ENCODE results near the gene KIT.

KIT gene

GRCh38 chr4:54660591-54660990, 2.8 kb downstream of the KIT start:
- Histone ChIP-seq H3K36me3 (ENCODE audit: low read length) (no peaks in the 10 kb centered on the region), H3K9me3 (ENCODE audit: insufficient read depth, low read length) (no peaks in the 10 kb centered on the region), H3K4me3 (ENCODE audit: insufficient read depth, low read length, poor library complexity, severe bottlenecking) (no peak overlapping the region), H3K4me2 (ENCODE audit: low read depth, low read length, poor library complexity, severe bottlenecking) (no peak overlapping the region), H3K27ac (ENCODE audit: low read depth, low read length) (no peak overlapping the region), H2AFZ (ENCODE audit: low read depth, low read length, severe bottlenecking) (no peak overlapping the region), H4K20me1 (ENCODE audit: low read depth, low read length) (no peaks in the 10 kb centered on the region), H3K9me2 (replicated peaks; ENCODE audit: insufficient read depth, low read length) (no peaks in the 10 kb centered on the region), H3K27me3 (ENCODE audit: low read length) (no peaks in the 10 kb centered on the region), H3K9ac (ENCODE audit: low read length) (no peak overlapping the region), H3F3A (ENCODE audit: insufficient read depth) (no peaks in the 10 kb centered on the region), H3K79me2 (ENCODE audit: insufficient read depth, low read length) (no peaks in the 10 kb centered on the region)
- TF ChIP-seq CTCF (IDR thresholded peaks at IDR 0.05; ENCODE audit: insufficient read depth, low read length, poor library complexity, severe bottlenecking) (no peak), EZH2phosphoT487 (conservative IDR thresholded peaks at IDR 0.05; ENCODE audit: low read length) (no peak)

- H3F3A ChIP-seq (ENCODE audit: insufficient read depth) = no peaks in the 10 kb centered on the region
- H3K36me3 ChIP-seq (ENCODE audit: low read length) = no peaks in the 10 kb centered on the region
- no peaks in the 10 kb centered on the region for H3K9me2 ChIP-seq (replicated peaks; ENCODE audit: insufficient read depth, low read length)
- H4K20me1 ChIP-seq (ENCODE audit: low read depth, low read length) = no peaks in the 10 kb centered on the region
- no peak overlapping the region for H3K9ac ChIP-seq (ENCODE audit: low read length)
- no peak overlapping the region for H3K27ac ChIP-seq (ENCODE audit: low read depth, low read length)
- H3K27me3 ChIP-seq (ENCODE audit: low read length) = no peaks in the 10 kb centered on the region
- TF ChIP-seq CTCF (IDR thresholded peaks at IDR 0.05; ENCODE audit: insufficient read depth, low read length, poor library complexity, severe bottlenecking) (no peak), EZH2phosphoT487 (conservative IDR thresholded peaks at IDR 0.05; ENCODE audit: low read length) (no peak)
- no peak overlapping the region for H3K4me2 ChIP-seq (ENCODE audit: low read depth, low read length, poor library complexity, severe bottlenecking)
- no peaks in the 10 kb centered on the region for H3K9me3 ChIP-seq (ENCODE audit: insufficient read depth, low read length)
- H2AFZ ChIP-seq (ENCODE audit: low read depth, low read length, severe bottlenecking) = no peak overlapping the region
- H3K4me3 ChIP-seq (ENCODE audit: insufficient read depth, low read length, poor library complexity, severe bottlenecking) = no peak overlapping the region
- no peaks in the 10 kb centered on the region for H3K79me2 ChIP-seq (ENCODE audit: insufficient read depth, low read length)
Observed at GRCh38 chr4:54661169-54661568, 3.4 kb downstream of the KIT start.

- H3K4me3 ChIP-seq (ENCODE audit: insufficient read depth, low read length, poor library complexity, severe bottlenecking) = no peak overlapping the region
Observed at GRCh38 chr4:54661686-54662085, 3.9 kb downstream of the KIT start.

More at GRCh38 chr4:54661686-54662085, 3.9 kb downstream of the KIT start:
- TF ChIP-seq CTCF (IDR thresholded peaks at IDR 0.05; ENCODE audit: insufficient read depth, low read length, poor library complexity, severe bottlenecking) (no peak), EZH2phosphoT487 (conservative IDR thresholded peaks at IDR 0.05; ENCODE audit: low read length) (no peak)
- Histone ChIP-seq H3K27me3 (ENCODE audit: low read length) (no peaks in the 10 kb centered on the region), H3K79me2 (ENCODE audit: insufficient read depth, low read length) (no peaks in the 10 kb centered on the region), H3K4me2 (ENCODE audit: low read depth, low read length, poor library complexity, severe bottlenecking) (no peak overlapping the region), H3K9me2 (replicated peaks; ENCODE audit: insufficient read depth, low read length) (no peaks in the 10 kb centered on the region), H3K9ac (ENCODE audit: low read length) (no peak overlapping the region), H4K20me1 (ENCODE audit: low read depth, low read length) (no peaks in the 10 kb centered on the region), H3K9me3 (ENCODE audit: insufficient read depth, low read length) (no peaks in the 10 kb centered on the region), H3F3A (ENCODE audit: insufficient read depth) (no peaks in the 10 kb centered on the region), H3K27ac (ENCODE audit: low read depth, low read length) (no peak overlapping the region), H2AFZ (ENCODE audit: low read depth, low read length, severe bottlenecking) (no peak overlapping the region), H3K36me3 (ENCODE audit: low read length) (no peaks in the 10 kb centered on the region)

All from SU-DHL-6 (cell line).